WTC11 (cell line): ENCODE data around the gene COX17.
"Not testable (repeated sequence)": the region's sequence is repeated elsewhere in the genome, so short reads cannot be mapped to it uniquely, and the experiment has no call there.

Experiments
- NFE2L1 ChIP-seq: sonication (generic); formaldehyde crosslinking; IDR thresholded peaks from 2 replicates; pipeline ENCODE4 v1.8.1; 2023; ENCODE audit warnings: missing genetic modification reagents
- ZBTB21 ChIP-seq: sonication (generic); formaldehyde crosslinking; IDR thresholded peaks from 2 replicates; pipeline ENCODE4 v1.8.1; 2023; ENCODE audit warnings: mild to moderate bottlenecking, missing genetic modification reagents, borderline replicate concordance
- ZNF219 ChIP-seq: sonication (generic); formaldehyde crosslinking; IDR thresholded peaks from 2 replicates; pipeline ENCODE4 v1.8.0; 2023; ENCODE audit warnings: missing genetic modification reagents, mild to moderate bottlenecking, borderline replicate concordance
- TF ChIP-seq, protein P1 (sequence below): fragments of 200-600 bp; IDR thresholded peaks from 2 replicates; pipeline ENCODE4 v1.8.0; 2022; ENCODE audit warnings: antibody characterized with exemption
- TF ChIP-seq, protein P2 (sequence below): sonication (generic); formaldehyde crosslinking; IDR thresholded peaks from 2 replicates; pipeline ENCODE4 v1.8.1; 2023; ENCODE audit warnings: mild to moderate bottlenecking, missing genetic modification reagents, borderline replicate concordance
- TF ChIP-seq, protein P3 (sequence below): sonication (generic); formaldehyde crosslinking; IDR thresholded peaks from 2 replicates; pipeline ENCODE4 v1.8.1; 2022; ENCODE audit warnings: low read depth, mild to moderate bottlenecking, moderate library complexity, missing genetic modification reagents, borderline replicate concordance
- TF ChIP-seq, protein P4 (sequence below): sonication (generic); formaldehyde crosslinking; IDR thresholded peaks from 2 replicates; pipeline ENCODE4 v1.8.1; 2022; ENCODE audit warnings: mild to moderate bottlenecking, moderate library complexity, missing genetic modification reagents
- TF ChIP-seq, protein P5 (sequence below): sonication (generic); formaldehyde crosslinking; IDR thresholded peaks from 2 replicates; pipeline ENCODE4 v1.8.0; 2022; ENCODE audit warnings: mild to moderate bottlenecking, missing genetic modification reagents
- TF ChIP-seq, protein P6 (sequence below): sonication (generic); formaldehyde crosslinking; IDR thresholded peaks from 2 replicates; pipeline ENCODE4 v1.8.0; 2022; ENCODE audit warnings: mild to moderate bottlenecking, missing genetic modification reagents

DNA sequence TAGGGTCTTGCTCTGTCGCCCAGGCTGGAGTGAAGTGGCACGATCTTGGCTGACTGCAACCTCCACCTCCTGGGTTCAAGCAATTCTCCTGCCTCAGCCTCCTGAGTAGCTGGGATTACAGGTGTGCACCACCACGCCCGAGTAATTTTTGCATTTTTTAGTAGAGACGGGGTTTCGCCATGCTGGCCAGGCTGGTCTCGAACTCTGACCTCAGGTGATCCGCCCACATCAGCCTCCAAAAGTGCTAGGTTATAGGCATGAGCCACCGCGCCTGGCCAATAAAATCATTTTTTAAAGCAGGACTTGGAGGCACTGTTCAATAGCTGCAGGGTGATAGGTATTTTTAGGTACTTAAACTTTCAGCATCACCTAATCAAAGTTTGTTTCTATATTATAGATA, 1.0 kb upstream of the COX17 start:
- TF ChIP-seq, protein P1, sequence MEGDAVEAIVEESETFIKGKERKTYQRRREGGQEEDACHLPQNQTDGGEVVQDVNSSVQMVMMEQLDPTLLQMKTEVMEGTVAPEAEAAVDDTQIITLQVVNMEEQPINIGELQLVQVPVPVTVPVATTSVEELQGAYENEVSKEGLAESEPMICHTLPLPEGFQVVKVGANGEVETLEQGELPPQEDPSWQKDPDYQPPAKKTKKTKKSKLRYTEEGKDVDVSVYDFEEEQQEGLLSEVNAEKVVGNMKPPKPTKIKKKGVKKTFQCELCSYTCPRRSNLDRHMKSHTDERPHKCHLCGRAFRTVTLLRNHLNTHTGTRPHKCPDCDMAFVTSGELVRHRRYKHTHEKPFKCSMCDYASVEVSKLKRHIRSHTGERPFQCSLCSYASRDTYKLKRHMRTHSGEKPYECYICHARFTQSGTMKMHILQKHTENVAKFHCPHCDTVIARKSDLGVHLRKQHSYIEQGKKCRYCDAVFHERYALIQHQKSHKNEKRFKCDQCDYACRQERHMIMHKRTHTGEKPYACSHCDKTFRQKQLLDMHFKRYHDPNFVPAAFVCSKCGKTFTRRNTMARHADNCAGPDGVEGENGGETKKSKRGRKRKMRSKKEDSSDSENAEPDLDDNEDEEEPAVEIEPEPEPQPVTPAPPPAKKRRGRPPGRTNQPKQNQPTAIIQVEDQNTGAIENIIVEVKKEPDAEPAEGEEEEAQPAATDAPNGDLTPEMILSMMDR: not testable (repeated sequence)
- TF ChIP-seq, protein P2, sequence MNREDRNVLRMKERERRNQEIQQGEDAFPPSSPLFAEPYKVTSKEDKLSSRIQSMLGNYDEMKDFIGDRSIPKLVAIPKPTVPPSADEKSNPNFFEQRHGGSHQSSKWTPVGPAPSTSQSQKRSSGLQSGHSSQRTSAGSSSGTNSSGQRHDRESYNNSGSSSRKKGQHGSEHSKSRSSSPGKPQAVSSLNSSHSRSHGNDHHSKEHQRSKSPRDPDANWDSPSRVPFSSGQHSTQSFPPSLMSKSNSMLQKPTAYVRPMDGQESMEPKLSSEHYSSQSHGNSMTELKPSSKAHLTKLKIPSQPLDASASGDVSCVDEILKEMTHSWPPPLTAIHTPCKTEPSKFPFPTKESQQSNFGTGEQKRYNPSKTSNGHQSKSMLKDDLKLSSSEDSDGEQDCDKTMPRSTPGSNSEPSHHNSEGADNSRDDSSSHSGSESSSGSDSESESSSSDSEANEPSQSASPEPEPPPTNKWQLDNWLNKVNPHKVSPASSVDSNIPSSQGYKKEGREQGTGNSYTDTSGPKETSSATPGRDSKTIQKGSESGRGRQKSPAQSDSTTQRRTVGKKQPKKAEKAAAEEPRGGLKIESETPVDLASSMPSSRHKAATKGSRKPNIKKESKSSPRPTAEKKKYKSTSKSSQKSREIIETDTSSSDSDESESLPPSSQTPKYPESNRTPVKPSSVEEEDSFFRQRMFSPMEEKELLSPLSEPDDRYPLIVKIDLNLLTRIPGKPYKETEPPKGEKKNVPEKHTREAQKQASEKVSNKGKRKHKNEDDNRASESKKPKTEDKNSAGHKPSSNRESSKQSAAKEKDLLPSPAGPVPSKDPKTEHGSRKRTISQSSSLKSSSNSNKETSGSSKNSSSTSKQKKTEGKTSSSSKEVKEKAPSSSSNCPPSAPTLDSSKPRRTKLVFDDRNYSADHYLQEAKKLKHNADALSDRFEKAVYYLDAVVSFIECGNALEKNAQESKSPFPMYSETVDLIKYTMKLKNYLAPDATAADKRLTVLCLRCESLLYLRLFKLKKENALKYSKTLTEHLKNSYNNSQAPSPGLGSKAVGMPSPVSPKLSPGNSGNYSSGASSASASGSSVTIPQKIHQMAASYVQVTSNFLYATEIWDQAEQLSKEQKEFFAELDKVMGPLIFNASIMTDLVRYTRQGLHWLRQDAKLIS (CRISPR knock-in tag): not testable (repeated sequence)
- TF ChIP-seq NFE2L1; ZBTB21; ZNF219 (CRISPR knock-in tag): not testable (repeated sequence)
- TF ChIP-seq, protein P3, sequence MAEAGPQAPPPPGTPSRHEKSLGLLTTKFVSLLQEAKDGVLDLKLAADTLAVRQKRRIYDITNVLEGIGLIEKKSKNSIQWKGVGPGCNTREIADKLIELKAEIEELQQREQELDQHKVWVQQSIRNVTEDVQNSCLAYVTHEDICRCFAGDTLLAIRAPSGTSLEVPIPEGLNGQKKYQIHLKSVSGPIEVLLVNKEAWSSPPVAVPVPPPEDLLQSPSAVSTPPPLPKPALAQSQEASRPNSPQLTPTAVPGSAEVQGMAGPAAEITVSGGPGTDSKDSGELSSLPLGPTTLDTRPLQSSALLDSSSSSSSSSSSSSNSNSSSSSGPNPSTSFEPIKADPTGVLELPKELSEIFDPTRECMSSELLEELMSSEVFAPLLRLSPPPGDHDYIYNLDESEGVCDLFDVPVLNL (CRISPR knock-in tag): not testable (repeated sequence)
- TF ChIP-seq, protein P4, sequence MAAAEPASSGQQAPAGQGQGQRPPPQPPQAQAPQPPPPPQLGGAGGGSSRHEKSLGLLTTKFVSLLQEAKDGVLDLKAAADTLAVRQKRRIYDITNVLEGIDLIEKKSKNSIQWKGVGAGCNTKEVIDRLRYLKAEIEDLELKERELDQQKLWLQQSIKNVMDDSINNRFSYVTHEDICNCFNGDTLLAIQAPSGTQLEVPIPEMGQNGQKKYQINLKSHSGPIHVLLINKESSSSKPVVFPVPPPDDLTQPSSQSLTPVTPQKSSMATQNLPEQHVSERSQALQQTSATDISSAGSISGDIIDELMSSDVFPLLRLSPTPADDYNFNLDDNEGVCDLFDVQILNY (CRISPR knock-in tag): not testable (repeated sequence)
- TF ChIP-seq, protein P5, sequence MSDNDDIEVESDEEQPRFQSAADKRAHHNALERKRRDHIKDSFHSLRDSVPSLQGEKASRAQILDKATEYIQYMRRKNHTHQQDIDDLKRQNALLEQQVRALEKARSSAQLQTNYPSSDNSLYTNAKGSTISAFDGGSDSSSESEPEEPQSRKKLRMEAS (CRISPR knock-in tag): not testable (repeated sequence)
- TF ChIP-seq, protein P6, sequence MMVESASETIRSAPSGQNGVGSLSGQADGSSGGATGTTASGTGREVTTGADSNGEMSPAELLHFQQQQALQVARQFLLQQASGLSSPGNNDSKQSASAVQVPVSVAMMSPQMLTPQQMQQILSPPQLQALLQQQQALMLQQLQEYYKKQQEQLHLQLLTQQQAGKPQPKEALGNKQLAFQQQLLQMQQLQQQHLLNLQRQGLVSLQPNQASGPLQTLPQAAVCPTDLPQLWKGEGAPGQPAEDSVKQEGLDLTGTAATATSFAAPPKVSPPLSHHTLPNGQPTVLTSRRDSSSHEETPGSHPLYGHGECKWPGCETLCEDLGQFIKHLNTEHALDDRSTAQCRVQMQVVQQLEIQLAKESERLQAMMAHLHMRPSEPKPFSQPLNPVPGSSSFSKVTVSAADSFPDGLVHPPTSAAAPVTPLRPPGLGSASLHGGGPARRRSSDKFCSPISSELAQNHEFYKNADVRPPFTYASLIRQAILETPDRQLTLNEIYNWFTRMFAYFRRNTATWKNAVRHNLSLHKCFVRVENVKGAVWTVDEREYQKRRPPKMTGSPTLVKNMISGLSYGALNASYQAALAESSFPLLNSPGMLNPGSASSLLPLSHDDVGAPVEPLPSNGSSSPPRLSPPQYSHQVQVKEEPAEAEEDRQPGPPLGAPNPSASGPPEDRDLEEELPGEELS (CRISPR knock-in tag): not testable (repeated sequence)
